HG03460 (cell line): ENCODE results near the gene AGK.
"Not testable (repeated sequence)": the region's sequence is repeated elsewhere in the genome, so short reads cannot be mapped to it uniquely, and the experiment has no call there.

Experiments
- ATAC-seq: cut with Tn5 transposase; IDR thresholded peaks from one replicate; pipeline ENCODE4 v1.9.1; 2021; ENCODE audit not compliant: unreplicated experiment

The AGK gene

GRCh38 chr7:141550386-141551093 lies 670 bp upstream of the AGK start:
- no peak for ATAC-seq

GRCh38 chr7:141551782-141552181 lies 572 bp downstream of the AGK start:
- ATAC-seq, result no peak

- no peak for ATAC-seq
These were observed 6.2 kb downstream of the AGK start for GRCh38 chr7:141557360-141557759.

- ATAC-seq, result peak; percentile 48
These were observed 6.8 kb downstream of the AGK start for GRCh38 chr7:141557831-141558531.

GRCh38 chr7:141558544-141559183 lies 7.5 kb downstream of the AGK start:
- ATAC-seq, result no peak

- ATAC-seq, result no peak
These were observed 8.8 kb downstream of the AGK start for GRCh38 chr7:141559961-141560360.

GRCh38 chr7:141562036-141562435 lies 10.8 kb downstream of the AGK start:
- no peak for ATAC-seq

GRCh38 chr7:141562543-141562942 lies 11.3 kb downstream of the AGK start:
- ATAC-seq, result no peak

- ATAC-seq, result no peak
These were observed 11.8 kb downstream of the AGK start for GRCh38 chr7:141562972-141563371.

- no peak for ATAC-seq
These were observed 12.9 kb downstream of the AGK start for GRCh38 chr7:141563956-141564623.

- no peak for ATAC-seq
These were observed 16.2 kb downstream of the AGK start for GRCh38 chr7:141567432-141567831.

- ATAC-seq, result no peak
These were observed 17.0 kb downstream of the AGK start for GRCh38 chr7:141568227-141568626.

- ATAC-seq, result no peak
These were observed 19.8 kb downstream of the AGK start for GRCh38 chr7:141571059-141571458.

- ATAC-seq, result no peak
These were observed 21.0 kb downstream of the AGK start for GRCh38 chr7:141572175-141572574.

GRCh38 chr7:141573511-141573910 lies 22.3 kb downstream of the AGK start:
- no peak for ATAC-seq

GRCh38 chr7:141575164-141575563 lies 24.0 kb downstream of the AGK start:
- ATAC-seq, result no peak

- no peak for ATAC-seq
These were observed 24.6 kb downstream of the AGK start for GRCh38 chr7:141575654-141576448.

- no peak for ATAC-seq
These were observed 26.0 kb downstream of the AGK start for GRCh38 chr7:141577043-141577839.

- ATAC-seq, result not testable (repeated sequence)
These were observed 28.7 kb downstream of the AGK start for GRCh38 chr7:141579953-141580352.

- not testable (repeated sequence) for ATAC-seq
These were observed 30.9 kb downstream of the AGK start for GRCh38 chr7:141582063-141582462.
